ENCODE data around the gene JAG1.

JAG1 gene

GRCh38 chr20:10696650-10697049, 22.9 kb upstream of the JAG1 start:
- no peak for DNase-seq

- DNase-seq = no peak
Observed at GRCh38 chr20:10689385-10689784, 15.6 kb upstream of the JAG1 start.

GRCh38 chr20:10687895-10688294, 14.1 kb upstream of the JAG1 start:
- no peak for DNase-seq

GRCh38 chr20:10686356-10687133, 12.7 kb upstream of the JAG1 start:
- DNase-seq = no peak

- DNase-seq = no peak
Observed at GRCh38 chr20:10683537-10683936, 9.7 kb upstream of the JAG1 start.

GRCh38 chr20:10682939-10683338, 9.1 kb upstream of the JAG1 start:
- DNase-seq = no peak

GRCh38 chr20:10681494-10681893, 7.7 kb upstream of the JAG1 start:
- no peak for DNase-seq

- no peak for DNase-seq
Observed at GRCh38 chr20:10680571-10680970, 6.8 kb upstream of the JAG1 start.

GRCh38 chr20:10679269-10679668, 5.5 kb upstream of the JAG1 start:
- DNase-seq = no peak

- no peak for DNase-seq
Observed at GRCh38 chr20:10676518-10676917, 2.7 kb upstream of the JAG1 start.

GRCh38 chr20:10675450-10675848, 1.6 kb upstream of the JAG1 start:
- no peak for DNase-seq

- DNase-seq = no peak
Observed at GRCh38 chr20:10674684-10675449, 1.1 kb upstream of the JAG1 start.

- DNase-seq = no peak
Observed at GRCh38 chr20:10673176-10673841, 490 bp downstream of the JAG1 start.

GRCh38 chr20:10672624-10673127, 1.1 kb downstream of the JAG1 start:
- peak; percentile 4 for DNase-seq

- DNase-seq = no peak
Observed at GRCh38 chr20:10671919-10672623, 1.7 kb downstream of the JAG1 start.

GRCh38 chr20:10671221-10671918, 2.4 kb downstream of the JAG1 start:
- DNase-seq = no peak

- no peak for DNase-seq
Observed at GRCh38 chr20:10670501-10671220, 3.1 kb downstream of the JAG1 start.

GRCh38 chr20:10669843-10670446, 3.9 kb downstream of the JAG1 start:
- no peak for DNase-seq

- no peak for DNase-seq
Observed at GRCh38 chr20:10668677-10669368, 5.0 kb downstream of the JAG1 start.

- no peak for DNase-seq
Observed at GRCh38 chr20:10667560-10668167, 6.1 kb downstream of the JAG1 start.
